Endothelial cell of umbilical vein (primary cell): ENCODE data around the gene CCBE1.

Source experiments
- EZH2 ChIP-seq: IDR thresholded peaks from 2 replicates; pipeline ENCODE4 v1.6.1; 2012; ENCODE audit warnings: borderline replicate concordance, low read depth, mild to moderate bottlenecking, moderate library complexity, low read length, inconsistent platforms; ENCODE audit not compliant: severe bottlenecking
- JUN ChIP-seq: IDR thresholded peaks from 2 replicates; pipeline ENCODE4 v1.6.1; 2011; ENCODE audit warnings: borderline replicate concordance, low read depth; ENCODE audit not compliant: insufficient read length, insufficient read depth
- POLR2A ChIP-seq: IDR thresholded peaks from 2 replicates; pipeline ENCODE4 v1.6.1; 2012; ENCODE audit warnings: low read depth, mild to moderate bottlenecking, control low read depth, low read length
- POLR2AphosphoS5 ChIP-seq: IDR thresholded peaks from 2 replicates; pipeline ENCODE4 v1.6.1; 2012; ENCODE audit warnings: low read depth, mild to moderate bottlenecking, control low read depth, low read length, moderate library complexity; ENCODE audit not compliant: insufficient read depth
- TF ChIP-seq, protein P1 (sequence below), 2 donors: IDR thresholded peaks; 1 replicate in 1 of 2; 2 replicates in 1 of 2; pipeline ENCODE4 v1.5.1; 2011; ENCODE audit warnings: low read length in 2 of 2, mild to moderate bottlenecking in 2 of 2, moderate library complexity in 2 of 2, control low read depth in 1 of 2, inconsistent platforms in 1 of 2, low read depth in 1 of 2; ENCODE audit not compliant: insufficient read depth in 1 of 2; ENCODE audit errors: extremely low read depth in 1 of 2
- TF ChIP-seq, protein P2 (sequence below): IDR thresholded peaks from 2 replicates; pipeline ENCODE4 v1.6.1; 2011; ENCODE audit not compliant: insufficient read depth, insufficient read length

DNA sequence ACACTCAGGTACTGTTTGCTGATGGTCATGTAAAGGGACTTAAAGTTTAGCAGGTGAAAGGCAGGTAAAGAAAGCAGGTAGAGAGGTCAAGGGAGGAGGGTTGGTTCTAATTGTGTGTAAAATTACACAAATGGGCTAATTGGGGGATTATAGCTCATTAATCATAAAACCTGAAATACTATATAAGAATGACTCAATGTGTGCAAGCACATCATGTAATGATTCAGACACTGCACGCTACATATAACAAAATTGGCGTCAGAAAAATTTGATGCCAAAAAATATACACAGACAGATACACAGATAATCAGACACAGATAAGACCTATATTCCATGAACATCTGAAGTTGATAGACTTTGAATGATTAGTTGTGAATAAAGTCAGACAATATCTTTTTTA lies 217.4 kb downstream of the CCBE1 start:
- TF ChIP-seq, protein P1, sequence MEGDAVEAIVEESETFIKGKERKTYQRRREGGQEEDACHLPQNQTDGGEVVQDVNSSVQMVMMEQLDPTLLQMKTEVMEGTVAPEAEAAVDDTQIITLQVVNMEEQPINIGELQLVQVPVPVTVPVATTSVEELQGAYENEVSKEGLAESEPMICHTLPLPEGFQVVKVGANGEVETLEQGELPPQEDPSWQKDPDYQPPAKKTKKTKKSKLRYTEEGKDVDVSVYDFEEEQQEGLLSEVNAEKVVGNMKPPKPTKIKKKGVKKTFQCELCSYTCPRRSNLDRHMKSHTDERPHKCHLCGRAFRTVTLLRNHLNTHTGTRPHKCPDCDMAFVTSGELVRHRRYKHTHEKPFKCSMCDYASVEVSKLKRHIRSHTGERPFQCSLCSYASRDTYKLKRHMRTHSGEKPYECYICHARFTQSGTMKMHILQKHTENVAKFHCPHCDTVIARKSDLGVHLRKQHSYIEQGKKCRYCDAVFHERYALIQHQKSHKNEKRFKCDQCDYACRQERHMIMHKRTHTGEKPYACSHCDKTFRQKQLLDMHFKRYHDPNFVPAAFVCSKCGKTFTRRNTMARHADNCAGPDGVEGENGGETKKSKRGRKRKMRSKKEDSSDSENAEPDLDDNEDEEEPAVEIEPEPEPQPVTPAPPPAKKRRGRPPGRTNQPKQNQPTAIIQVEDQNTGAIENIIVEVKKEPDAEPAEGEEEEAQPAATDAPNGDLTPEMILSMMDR (IDR thresholded peaks at IDR 0.05; ENCODE audit: extremely low read depth in 1 of 2, insufficient read depth in 1 of 2, low read depth in 1 of 2, low read length in 2 of 2) = no peak
- TF ChIP-seq POLR2A (no peak), EZH2 (no peak), JUN (no peak), POLR2AphosphoS5 (no peak)
- TF ChIP-seq, protein P2, sequence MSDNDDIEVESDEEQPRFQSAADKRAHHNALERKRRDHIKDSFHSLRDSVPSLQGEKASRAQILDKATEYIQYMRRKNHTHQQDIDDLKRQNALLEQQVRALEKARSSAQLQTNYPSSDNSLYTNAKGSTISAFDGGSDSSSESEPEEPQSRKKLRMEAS = no peak
